Measurements from ENCODE around the gene SEBOX.

The SEBOX gene

GRCh38 chr17:28368306-28368831 lies 3.4 kb upstream of the SEBOX start:
- no peak for DNase-seq (ENCODE audit: low spot score)

GRCh38 chr17:28367641-28368305 lies 2.8 kb upstream of the SEBOX start:
- no peak for DNase-seq (ENCODE audit: low spot score)

GRCh38 chr17:28366605-28367004 lies 1.6 kb upstream of the SEBOX start:
- no peak for DNase-seq (ENCODE audit: low spot score)

GRCh38 chr17:28365487-28365886 lies 488 bp upstream of the SEBOX start:
- no peak for DNase-seq (ENCODE audit: low spot score)

GRCh38 chr17:28363776-28364650 lies 986 bp downstream of the SEBOX start:
- no peak for DNase-seq (ENCODE audit: low spot score)

GRCh38 chr17:28363186-28363585 lies 1.8 kb downstream of the SEBOX start:
- DNase-seq (ENCODE audit: low spot score), result no peak

- no peak for DNase-seq (ENCODE audit: low spot score)
Measured at GRCh38 chr17:28357901-28358197, 7.2 kb downstream of the SEBOX start.

- peak; percentile 89 for DNase-seq (ENCODE audit: low spot score)
Measured at GRCh38 chr17:28357061-28357900, 7.7 kb downstream of the SEBOX start, which contains the start of gene POLDIP2. TSS of gene POLDIP2 (minus strand) at chr17:28357527. CDS start at chr17:28357448, 79 bp downstream.

- no peak for DNase-seq (ENCODE audit: low spot score)
Measured at GRCh38 chr17:28350271-28350670, 14.7 kb downstream of the SEBOX start.

GRCh38 chr17:28348979-28349378 lies 16.0 kb downstream of the SEBOX start:
- no peak for DNase-seq (ENCODE audit: low spot score)

GRCh38 chr17:28347261-28347891 lies 17.6 kb downstream of the SEBOX start:
- no peak for DNase-seq (ENCODE audit: low spot score)

GRCh38 chr17:28346746-28347246 lies 18.2 kb downstream of the SEBOX start:
- no peak for DNase-seq (ENCODE audit: low spot score)

GRCh38 chr17:28346199-28346580 lies 18.8 kb downstream of the SEBOX start:
- DNase-seq (ENCODE audit: low spot score), result no peak

GRCh38 chr17:28345419-28346198 lies 19.4 kb downstream of the SEBOX start:
- no peak for DNase-seq (ENCODE audit: low spot score)

- no peak for DNase-seq (ENCODE audit: low spot score)
Measured at GRCh38 chr17:28344435-28344901, 20.5 kb downstream of the SEBOX start.

- DNase-seq (ENCODE audit: low spot score), result no peak
Measured at GRCh38 chr17:28344011-28344410, 21.0 kb downstream of the SEBOX start.

GRCh38 chr17:28343491-28343932 lies 21.5 kb downstream of the SEBOX start:
- DNase-seq (ENCODE audit: low spot score), result no peak

- no peak for DNase-seq (ENCODE audit: low spot score)
Measured at GRCh38 chr17:28342313-28342712, 22.7 kb downstream of the SEBOX start.

GRCh38 chr17:28341516-28341915 lies 23.5 kb downstream of the SEBOX start:
- no peak for DNase-seq (ENCODE audit: low spot score)

GRCh38 chr17:28340374-28340773 lies 24.6 kb downstream of the SEBOX start:
- DNase-seq (ENCODE audit: low spot score), result no peak

- DNase-seq (ENCODE audit: low spot score), result no peak
Measured at GRCh38 chr17:28339431-28339830, 25.6 kb downstream of the SEBOX start.

Data from pons (tissue), 1 donor.